Endothelial cell of umbilical vein (primary cell): Measurements from ENCODE around the gene LRRC31.

Experiments
- FOS ChIP-seq: IDR thresholded peaks from 2 replicates; pipeline ENCODE4 v1.6.1; 2011; ENCODE audit warnings: mild to moderate bottlenecking, low read length, moderate library complexity, borderline replicate concordance; ENCODE audit not compliant: insufficient read depth
- GATA2 ChIP-seq: IDR thresholded peaks from 2 replicates; pipeline ENCODE4 v1.7.0; 2011; ENCODE audit warnings: low read depth, mild to moderate bottlenecking, moderate library complexity, mixed read lengths, low read length; ENCODE audit not compliant: insufficient read length, insufficient read depth
- JUN ChIP-seq: IDR thresholded peaks from 2 replicates; pipeline ENCODE4 v1.6.1; 2011; ENCODE audit warnings: borderline replicate concordance, low read depth; ENCODE audit not compliant: insufficient read length, insufficient read depth
- POLR2AphosphoS5 ChIP-seq: IDR thresholded peaks from 2 replicates; pipeline ENCODE4 v1.6.1; 2012; ENCODE audit warnings: low read depth, mild to moderate bottlenecking, control low read depth, low read length, moderate library complexity; ENCODE audit not compliant: insufficient read depth
- TF ChIP-seq, protein P1 (sequence below), 2 donors: IDR thresholded peaks; 1 replicate in 1 of 2; 2 replicates in 1 of 2; pipeline ENCODE4 v1.5.1; 2011; ENCODE audit warnings: low read length in 2 of 2, mild to moderate bottlenecking in 2 of 2, moderate library complexity in 2 of 2, control low read depth in 1 of 2, inconsistent platforms in 1 of 2, low read depth in 1 of 2; ENCODE audit not compliant: insufficient read depth in 1 of 2; ENCODE audit errors: extremely low read depth in 1 of 2

DNA sequence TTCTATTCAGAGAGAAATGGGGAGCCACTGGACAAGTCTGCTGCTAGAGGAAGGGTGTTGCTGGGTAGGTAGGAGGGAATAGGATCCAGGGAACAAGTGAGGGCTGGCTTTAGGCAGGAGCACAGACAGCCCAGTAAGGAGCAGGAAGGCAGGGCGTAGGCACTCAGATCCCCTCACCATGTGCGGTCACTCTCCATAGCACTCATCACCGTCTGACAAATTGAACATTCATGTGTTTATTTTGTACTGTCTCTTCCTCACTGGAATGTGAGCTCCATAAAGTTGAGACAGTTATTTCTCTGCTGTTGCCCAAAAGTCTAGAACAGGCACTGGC is 32.8 kb downstream of the LRRC31 start:
- TF ChIP-seq, protein P1, sequence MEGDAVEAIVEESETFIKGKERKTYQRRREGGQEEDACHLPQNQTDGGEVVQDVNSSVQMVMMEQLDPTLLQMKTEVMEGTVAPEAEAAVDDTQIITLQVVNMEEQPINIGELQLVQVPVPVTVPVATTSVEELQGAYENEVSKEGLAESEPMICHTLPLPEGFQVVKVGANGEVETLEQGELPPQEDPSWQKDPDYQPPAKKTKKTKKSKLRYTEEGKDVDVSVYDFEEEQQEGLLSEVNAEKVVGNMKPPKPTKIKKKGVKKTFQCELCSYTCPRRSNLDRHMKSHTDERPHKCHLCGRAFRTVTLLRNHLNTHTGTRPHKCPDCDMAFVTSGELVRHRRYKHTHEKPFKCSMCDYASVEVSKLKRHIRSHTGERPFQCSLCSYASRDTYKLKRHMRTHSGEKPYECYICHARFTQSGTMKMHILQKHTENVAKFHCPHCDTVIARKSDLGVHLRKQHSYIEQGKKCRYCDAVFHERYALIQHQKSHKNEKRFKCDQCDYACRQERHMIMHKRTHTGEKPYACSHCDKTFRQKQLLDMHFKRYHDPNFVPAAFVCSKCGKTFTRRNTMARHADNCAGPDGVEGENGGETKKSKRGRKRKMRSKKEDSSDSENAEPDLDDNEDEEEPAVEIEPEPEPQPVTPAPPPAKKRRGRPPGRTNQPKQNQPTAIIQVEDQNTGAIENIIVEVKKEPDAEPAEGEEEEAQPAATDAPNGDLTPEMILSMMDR (IDR thresholded peaks at IDR 0.05; ENCODE audit: extremely low read depth in 1 of 2, insufficient read depth in 1 of 2, low read depth in 1 of 2, low read length in 2 of 2) = no peak
- TF ChIP-seq FOS (no peak), JUN (no peak), POLR2AphosphoS5 (no peak), GATA2 (no peak)
